ENCODE measurements around the gene SPATA45.

GRCh38 chr1:212792396-212792908 is 55.0 kb downstream of the SPATA45 start:
- TF ChIP-seq CTCF (IDR thresholded peaks at IDR 0.05) (no peak), POLR2A (IDR thresholded peaks at IDR 0.05) (no peak)
